Measurements from ENCODE around the gene CMIP. TPM values are rescaled to one million over a fixed set of nuclear protein-coding genes. Genes with fewer than 3 reads are reported as not detected.
A peak's percentile ranks its signal among the peaks of the same experiment; 100 is the strongest.
"Not testable (repeated sequence)": the region's sequence is repeated elsewhere in the genome, so short reads cannot be mapped to it uniquely, and the experiment has no call there.

Gene CMIP
- total RNA-seq, 1 experiment from 2014 or later = 68.0 TPM

DNA sequence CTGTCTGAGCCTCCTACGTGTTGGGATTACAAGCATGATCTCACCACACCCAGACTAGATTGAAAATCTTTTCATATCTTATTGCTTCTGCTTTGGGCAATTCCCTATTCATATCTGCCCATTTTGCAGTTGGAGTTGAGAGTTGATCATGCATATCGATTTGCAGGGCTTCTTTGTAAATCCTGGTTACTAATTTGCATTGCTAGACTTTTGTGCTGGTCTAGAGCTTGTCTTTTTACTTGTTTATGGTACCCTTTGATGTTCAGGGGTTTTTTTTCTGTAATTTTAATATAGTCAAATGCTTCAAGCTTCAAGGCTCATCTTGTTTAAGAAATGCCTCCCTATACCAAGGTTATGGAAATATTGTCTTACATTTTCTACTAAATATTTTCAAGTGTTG lies 23.5 kb upstream of the CMIP start:
- TF ChIP-seq, protein P1, sequence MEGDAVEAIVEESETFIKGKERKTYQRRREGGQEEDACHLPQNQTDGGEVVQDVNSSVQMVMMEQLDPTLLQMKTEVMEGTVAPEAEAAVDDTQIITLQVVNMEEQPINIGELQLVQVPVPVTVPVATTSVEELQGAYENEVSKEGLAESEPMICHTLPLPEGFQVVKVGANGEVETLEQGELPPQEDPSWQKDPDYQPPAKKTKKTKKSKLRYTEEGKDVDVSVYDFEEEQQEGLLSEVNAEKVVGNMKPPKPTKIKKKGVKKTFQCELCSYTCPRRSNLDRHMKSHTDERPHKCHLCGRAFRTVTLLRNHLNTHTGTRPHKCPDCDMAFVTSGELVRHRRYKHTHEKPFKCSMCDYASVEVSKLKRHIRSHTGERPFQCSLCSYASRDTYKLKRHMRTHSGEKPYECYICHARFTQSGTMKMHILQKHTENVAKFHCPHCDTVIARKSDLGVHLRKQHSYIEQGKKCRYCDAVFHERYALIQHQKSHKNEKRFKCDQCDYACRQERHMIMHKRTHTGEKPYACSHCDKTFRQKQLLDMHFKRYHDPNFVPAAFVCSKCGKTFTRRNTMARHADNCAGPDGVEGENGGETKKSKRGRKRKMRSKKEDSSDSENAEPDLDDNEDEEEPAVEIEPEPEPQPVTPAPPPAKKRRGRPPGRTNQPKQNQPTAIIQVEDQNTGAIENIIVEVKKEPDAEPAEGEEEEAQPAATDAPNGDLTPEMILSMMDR (IDR thresholded peaks at IDR 0.05; ENCODE audit: insufficient read depth in 1 of 2, low read depth in 1 of 2, low read length in 1 of 2, severe bottlenecking in 1 of 2, unreplicated experiment in 1 of 2) = no peak
- Histone ChIP-seq H3K4me3 (ENCODE audit: low read depth, low read length) (no peak overlapping the region), H3K4me1 (no peaks in the 10 kb centered on the region), H3K27me3 (replicated peaks; ENCODE audit: control insufficient read depth, insufficient read depth, low read length) (no peaks in the 10 kb centered on the region), H3K36me3 (ENCODE audit: control insufficient read depth, insufficient read depth, low read length) (no peaks in the 10 kb centered on the region), H3K9me3 (peaks cover 8% of the 10 kb centered on the region; the same call in 1 of the 2 replicates)
- POLR2A ChIA-PET = no interaction called here
- BruUV-seq (replicated peaks) = no TSS peak
- no peak for DNase-seq
- Mint-ChIP-seq H3K9me3 (ENCODE audit: unreplicated experiment) (peaks cover 16% of the 10 kb centered on the region), H3K27me3 (ENCODE audit: insufficient read depth, unreplicated experiment) (no peaks in the 10 kb centered on the region), H3K4me3 (ENCODE audit: unreplicated experiment) (no peak overlapping the region), H3K4me1 (ENCODE audit: low read depth, unreplicated experiment) (no peaks in the 10 kb centered on the region), H3K36me3 (ENCODE audit: insufficient read depth, unreplicated experiment) (no peaks in the 10 kb centered on the region), H3K27ac (ENCODE audit: unreplicated experiment) (no peak overlapping the region)
- intact Hi-C loops (cut with micrococcal nuclease; ENCODE audit: unreplicated experiment) = no loop called here
- CTCF ChIA-PET = no interaction called here

DNA sequence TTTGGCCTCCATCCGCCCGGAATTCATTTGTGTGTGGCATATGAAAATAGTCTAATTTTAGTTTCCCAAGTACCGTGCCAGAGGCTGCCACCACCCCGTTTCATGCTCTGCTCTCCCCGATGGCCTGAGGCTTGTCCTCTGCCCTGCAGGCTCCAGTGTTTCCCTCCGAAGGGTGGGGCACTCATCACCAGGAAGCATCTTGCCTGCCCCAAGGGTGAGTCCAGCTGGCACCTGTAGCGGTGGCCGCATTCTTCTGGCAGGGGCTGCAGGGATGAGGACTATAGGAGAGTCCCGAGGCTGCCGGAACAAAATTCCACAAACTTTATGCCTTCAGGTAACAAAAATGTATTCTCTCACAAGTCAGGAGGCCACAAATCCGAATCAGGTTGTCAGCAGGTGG lies 23.1 kb upstream of the CMIP start:
- Mint-ChIP-seq H3K4me3 (ENCODE audit: unreplicated experiment) (no peak overlapping the region), H3K36me3 (ENCODE audit: insufficient read depth, unreplicated experiment) (no peaks in the 10 kb centered on the region), H3K9me3 (ENCODE audit: unreplicated experiment) (peaks cover 16% of the 10 kb centered on the region), H3K4me1 (ENCODE audit: low read depth, unreplicated experiment) (no peaks in the 10 kb centered on the region), H3K27me3 (ENCODE audit: insufficient read depth, unreplicated experiment) (no peaks in the 10 kb centered on the region), H3K27ac (ENCODE audit: unreplicated experiment) (no peak overlapping the region)
- intact Hi-C loops (cut with micrococcal nuclease; ENCODE audit: unreplicated experiment) = no loop called here
- no TSS peak for BruUV-seq (replicated peaks)
- Histone ChIP-seq H3K4me3 (ENCODE audit: low read depth, low read length) (no peak overlapping the region), H3K9me3 (peaks cover 8% of the 10 kb centered on the region; the same call in 1 of the 2 replicates), H3K27me3 (replicated peaks; ENCODE audit: control insufficient read depth, insufficient read depth, low read length) (no peaks in the 10 kb centered on the region), H3K4me1 (no peaks in the 10 kb centered on the region), H3K36me3 (ENCODE audit: control insufficient read depth, insufficient read depth, low read length) (no peaks in the 10 kb centered on the region)
- POLR2A ChIA-PET = no interaction called here
- CTCF ChIA-PET = no interaction called here
- no peak for DNase-seq
- TF ChIP-seq, protein P1 (IDR thresholded peaks at IDR 0.05; ENCODE audit: insufficient read depth in 1 of 2, low read depth in 1 of 2, low read length in 1 of 2, severe bottlenecking in 1 of 2, unreplicated experiment in 1 of 2) = no peak

DNA sequence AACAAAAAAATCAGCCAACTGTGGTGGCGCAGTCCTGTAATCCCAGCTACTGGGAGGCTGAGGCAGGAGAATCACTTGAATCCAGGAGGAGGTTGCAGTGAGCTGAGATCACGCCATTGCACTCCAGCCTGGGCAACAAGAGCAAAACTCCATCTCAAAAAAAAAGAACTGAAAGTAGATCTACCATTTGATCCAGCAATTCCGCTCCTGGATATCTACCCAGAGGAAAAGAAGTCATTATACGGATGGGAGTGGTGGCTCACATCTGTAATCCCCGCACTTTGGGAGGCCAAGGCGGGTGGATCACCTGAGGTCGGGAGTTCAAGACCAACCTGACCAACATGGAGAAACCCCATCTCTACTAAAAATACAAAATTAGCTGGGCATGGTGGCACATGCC lies 22.5 kb upstream of the CMIP start:
- H3K27ac Mint-ChIP-seq (ENCODE audit: unreplicated experiment); DNase-seq; H3K4me3 Mint-ChIP-seq (ENCODE audit: unreplicated experiment); H3K36me3 ChIP-seq (ENCODE audit: control insufficient read depth, insufficient read depth, low read length); H3K27me3 ChIP-seq (replicated peaks; ENCODE audit: control insufficient read depth, insufficient read depth, low read length); CTCF ChIA-PET; H3K36me3 Mint-ChIP-seq (ENCODE audit: insufficient read depth, unreplicated experiment); POLR2A ChIA-PET; H3K4me1 ChIP-seq; H3K4me3 ChIP-seq (ENCODE audit: low read depth, low read length); H3K4me1 Mint-ChIP-seq (ENCODE audit: low read depth, unreplicated experiment); H3K27me3 Mint-ChIP-seq (ENCODE audit: insufficient read depth, unreplicated experiment); intact Hi-C loops (cut with micrococcal nuclease; ENCODE audit: unreplicated experiment); BruUV-seq (replicated peaks); H3K9me3 ChIP-seq: not testable (repeated sequence)
- H3K9me3 Mint-ChIP-seq (ENCODE audit: unreplicated experiment) = peaks cover 16% of the 10 kb centered on the region

DNA sequence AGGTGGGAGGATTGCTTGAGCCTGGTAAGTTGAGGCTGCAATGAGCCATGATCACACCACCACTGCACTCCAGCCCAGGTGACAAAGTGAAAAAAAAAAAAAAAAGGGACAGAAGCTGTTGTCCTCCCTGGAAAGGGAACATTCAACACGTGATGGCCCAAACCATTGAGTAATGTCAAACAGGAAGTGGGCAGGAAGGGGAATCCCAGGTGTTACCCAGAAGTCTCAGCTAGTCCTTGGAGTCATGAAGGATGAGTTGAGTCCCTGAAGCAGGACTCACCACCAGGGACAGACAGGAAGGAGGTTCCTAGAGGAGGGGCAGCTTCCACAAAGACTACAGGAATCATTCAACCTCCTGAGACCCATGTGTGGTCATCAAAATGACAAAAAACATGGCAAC lies 19.8 kb upstream of the CMIP start:
- Histone ChIP-seq H3K27me3 (replicated peaks; ENCODE audit: control insufficient read depth, insufficient read depth, low read length) (no peaks in the 10 kb centered on the region), H3K36me3 (ENCODE audit: control insufficient read depth, insufficient read depth, low read length) (no peaks in the 10 kb centered on the region), H3K4me1 (no peaks in the 10 kb centered on the region), H3K4me3 (ENCODE audit: low read depth, low read length) (no peak overlapping the region), H3K9me3 (peaks cover 8% of the 10 kb centered on the region; the same call in 1 of the 2 replicates)
- H3K27me3 Mint-ChIP-seq (ENCODE audit: insufficient read depth, unreplicated experiment) = no peaks in the 10 kb centered on the region
- H3K4me1 Mint-ChIP-seq (ENCODE audit: low read depth, unreplicated experiment) = peaks cover 7% of the 10 kb centered on the region
- H3K36me3 Mint-ChIP-seq (ENCODE audit: insufficient read depth, unreplicated experiment) = no peaks in the 10 kb centered on the region
- no TSS peak for BruUV-seq (replicated peaks)
- POLR2A ChIA-PET = no interaction called here
- peaks cover 16% of the 10 kb centered on the region for H3K9me3 Mint-ChIP-seq (ENCODE audit: unreplicated experiment)
- no peak for DNase-seq
- H3K27ac Mint-ChIP-seq (ENCODE audit: unreplicated experiment) = peak overlapping the region; percentile 35
- CTCF ChIA-PET = interaction anchor here (0.6 kb wide), 1 partner anchor 251 kb away, joined by 3 read pairs; no protein-coding TSS in a partner anchor
- no peak overlapping the region for H3K4me3 Mint-ChIP-seq (ENCODE audit: unreplicated experiment)
- intact Hi-C loops (cut with micrococcal nuclease; ENCODE audit: unreplicated experiment) = no loop called here
- TF ChIP-seq, protein P1 (IDR thresholded peaks at IDR 0.05; ENCODE audit: insufficient read depth in 1 of 2, low read depth in 1 of 2, low read length in 1 of 2, severe bottlenecking in 1 of 2, unreplicated experiment in 1 of 2) = no peak
